ENCODE results near the gene SRGAP2C.
"Not testable (repeated sequence)": the region's sequence is repeated elsewhere in the genome, so short reads cannot be mapped to it uniquely, and the experiment has no call there.

The SRGAP2C gene

DNA sequence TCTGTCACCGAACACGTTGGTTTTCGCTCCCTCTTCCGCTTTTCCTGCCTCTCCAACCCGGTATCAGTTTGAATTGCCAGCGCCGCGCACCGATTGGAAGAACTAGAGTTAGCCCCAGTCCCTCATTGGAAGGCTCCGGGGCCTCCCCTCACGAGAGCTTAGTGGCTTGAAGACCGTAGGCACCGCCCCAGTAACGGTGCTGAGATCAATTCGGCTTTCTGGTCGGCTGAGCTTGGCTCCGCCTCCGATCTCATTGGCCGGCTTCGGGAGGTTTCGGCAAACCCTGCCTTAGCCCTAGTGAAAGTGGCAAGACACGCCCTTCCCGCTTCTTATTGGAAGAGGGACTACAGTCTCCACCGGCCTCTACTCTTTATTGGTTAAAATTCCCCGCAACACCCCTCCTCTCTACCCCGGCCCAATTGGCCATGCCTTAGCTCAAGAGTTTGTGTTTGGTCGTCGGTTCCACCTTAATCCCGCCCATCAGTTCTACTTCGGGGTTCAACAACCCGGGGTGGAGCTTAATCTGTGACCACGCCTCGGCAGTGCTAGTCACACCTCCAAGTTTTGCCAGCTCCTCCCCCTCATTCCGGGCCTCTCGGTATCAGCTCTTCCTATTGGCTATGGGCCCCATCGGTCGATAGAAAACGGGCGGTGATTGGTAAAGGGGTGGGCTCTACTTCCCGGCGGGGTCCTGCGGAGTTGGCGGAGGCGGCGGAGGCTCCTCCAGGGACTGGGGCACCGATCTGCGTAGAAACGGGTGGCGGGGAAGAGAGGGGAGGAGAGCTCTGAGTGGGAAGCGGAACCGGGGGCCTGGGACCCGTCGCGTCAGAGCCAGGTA, at the start of gene SRGAP2C, which contains the start of gene FAM72B:
TSS of gene SRGAP2C (plus strand) at position 686 of the 838 bp plus-strand sequence. CDS start 2,472 bp downstream, outside the sequence.
TSS of gene FAM72B (minus strand) at position 51 of the 838 bp plus-strand sequence. CDS start 851 bp downstream, outside the sequence.
- peak; percentile 100 for DNase-seq (ENCODE audit: low spot score)

DNA sequence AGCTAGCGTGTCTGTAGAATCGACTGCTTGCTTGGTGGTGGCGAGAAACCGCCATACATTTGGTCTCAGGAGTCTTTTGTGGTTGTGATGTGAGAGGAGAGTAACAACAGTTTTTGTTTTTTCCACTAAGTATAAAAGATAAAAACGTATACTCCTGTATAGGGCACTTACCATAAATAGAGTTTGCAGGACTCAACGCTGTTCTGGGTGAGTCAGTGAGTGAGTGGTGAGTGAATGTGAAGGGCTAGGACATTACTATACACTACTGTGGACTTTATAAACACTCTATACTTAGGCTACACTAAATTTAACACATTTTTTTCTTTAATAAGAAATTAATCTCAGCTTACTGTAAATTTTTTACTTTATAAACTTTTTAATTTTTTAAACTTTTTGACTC, 44.4 kb upstream of the SRGAP2C start:
- not testable (repeated sequence) for DNase-seq (ENCODE audit: low spot score)

DNA sequence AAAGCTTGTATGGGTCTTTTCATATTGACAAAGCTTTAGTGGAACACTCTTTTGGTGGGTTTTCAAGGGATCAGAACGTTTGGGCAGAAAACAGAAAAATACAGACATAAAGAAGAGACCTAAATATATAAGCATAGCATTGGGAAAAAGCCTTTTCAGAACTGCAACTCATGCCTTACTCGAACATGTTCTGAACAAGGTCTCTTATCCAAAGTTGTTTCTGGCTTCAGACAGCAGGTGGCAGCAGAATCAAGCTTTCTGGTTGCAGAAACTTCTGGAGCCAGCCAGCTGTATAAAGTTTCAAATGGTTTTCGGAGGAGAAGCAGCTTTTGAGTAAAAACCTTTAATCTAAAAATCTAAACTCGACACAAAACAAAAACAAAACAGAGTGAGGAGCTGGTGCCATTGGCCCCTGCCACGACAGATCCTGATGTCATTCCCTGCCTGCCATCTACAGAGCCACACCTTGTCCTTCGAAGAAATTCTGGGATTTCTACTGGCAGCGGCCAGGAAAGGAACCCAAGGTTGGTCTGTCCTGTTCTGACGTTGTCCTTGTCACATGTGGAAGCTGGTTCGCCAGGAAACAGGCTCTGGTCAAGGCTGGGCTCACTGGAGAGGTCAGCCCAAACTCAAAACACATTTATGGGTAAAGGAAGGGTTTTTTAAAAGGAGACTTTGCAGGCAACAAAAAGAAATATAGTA, 36.1 kb upstream of the SRGAP2C start:
- not testable (repeated sequence) for DNase-seq (ENCODE audit: low spot score)

GRCh38 chr1:121151294-121151693, 33.5 kb upstream of the SRGAP2C start:
- DNase-seq (ENCODE audit: low spot score), result not testable (repeated sequence)

DNA sequence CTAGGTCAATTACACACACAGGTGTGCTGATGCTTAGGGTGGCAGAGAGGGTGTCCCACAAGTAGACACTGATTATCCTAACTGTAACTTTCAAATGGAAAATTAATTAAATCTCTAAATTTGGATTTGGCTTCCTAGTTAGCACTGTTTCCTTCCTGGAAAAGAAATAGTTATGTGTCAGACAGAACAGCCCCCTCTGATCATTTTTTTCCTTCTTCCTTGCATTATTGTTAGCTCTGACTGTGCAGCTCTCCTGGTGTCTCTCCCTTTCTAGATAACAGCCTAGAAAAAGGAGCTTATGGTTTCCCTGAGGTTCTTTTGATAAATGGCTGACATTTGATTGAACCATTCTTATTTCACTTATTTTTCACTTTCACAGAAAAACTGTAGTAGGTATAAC, 32.0 kb upstream of the SRGAP2C start:
- not testable (repeated sequence) for DNase-seq (ENCODE audit: low spot score)

DNA sequence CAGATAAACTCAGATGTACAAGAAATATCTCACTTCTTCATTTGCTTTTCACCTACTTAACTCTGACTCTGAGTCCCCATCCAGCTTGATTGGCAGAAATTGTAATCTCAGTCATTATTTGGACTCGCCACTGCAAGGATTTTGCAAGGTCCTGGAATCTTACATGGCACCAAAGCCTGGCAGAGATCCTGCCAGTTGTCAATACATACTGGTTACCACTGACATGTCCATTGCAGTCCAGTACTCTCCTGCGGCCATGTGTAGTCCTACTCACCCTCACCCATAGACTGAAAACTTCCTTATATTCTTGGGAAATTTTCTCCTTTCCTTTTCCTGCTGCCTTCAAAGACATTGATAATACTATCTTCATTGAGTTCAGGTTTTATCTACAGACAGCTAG, 30.0 kb upstream of the SRGAP2C start:
- not testable (repeated sequence) for DNase-seq (ENCODE audit: low spot score)

GRCh38 chr1:121155671-121156358, 29.0 kb upstream of the SRGAP2C start:
- DNase-seq (ENCODE audit: low spot score), result peak; percentile 77

- not testable (repeated sequence) for DNase-seq (ENCODE audit: low spot score)
Observed at GRCh38 chr1:121156958-121157603, 27.7 kb upstream of the SRGAP2C start.

- not testable (repeated sequence) for DNase-seq (ENCODE audit: low spot score)
Observed at GRCh38 chr1:121157609-121158008, 27.2 kb upstream of the SRGAP2C start.

- peak; percentile 2 for DNase-seq (ENCODE audit: low spot score)
Observed at GRCh38 chr1:121160118-121160517, 24.7 kb upstream of the SRGAP2C start.

DNA sequence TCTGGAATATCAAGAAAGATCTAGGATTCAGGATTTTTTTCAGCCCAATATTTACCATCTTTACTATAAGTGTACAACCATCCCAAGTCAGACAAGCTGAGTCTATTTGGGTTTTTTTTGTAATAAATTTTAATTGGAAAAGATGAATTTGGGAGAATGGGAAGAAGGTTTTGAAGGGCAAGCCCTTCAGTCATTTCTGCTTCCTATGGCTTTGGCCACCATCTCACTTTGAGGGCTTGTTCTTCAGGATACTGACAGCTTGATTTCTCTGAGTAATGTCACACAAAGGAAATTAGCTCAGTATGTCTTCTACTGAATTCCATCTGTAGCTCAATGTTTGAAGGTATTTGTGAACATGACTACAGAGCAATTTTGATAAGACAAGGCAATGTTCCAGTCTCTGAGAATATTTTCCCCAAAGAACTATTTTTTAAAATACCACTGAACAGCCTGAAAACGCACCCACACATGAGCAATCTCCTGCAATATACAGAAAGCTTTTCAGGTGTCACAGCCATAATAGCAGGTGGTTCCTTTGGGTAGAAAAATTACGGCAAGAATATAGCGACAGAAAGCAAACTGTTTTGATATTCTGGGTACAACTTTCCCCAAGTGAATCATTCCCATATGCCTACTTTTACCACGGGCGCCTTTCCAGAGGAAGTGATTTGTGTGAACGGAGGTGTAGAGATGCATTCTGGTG, 23.4 kb upstream of the SRGAP2C start:
- peak; percentile 61 for DNase-seq (ENCODE audit: low spot score)

DNA sequence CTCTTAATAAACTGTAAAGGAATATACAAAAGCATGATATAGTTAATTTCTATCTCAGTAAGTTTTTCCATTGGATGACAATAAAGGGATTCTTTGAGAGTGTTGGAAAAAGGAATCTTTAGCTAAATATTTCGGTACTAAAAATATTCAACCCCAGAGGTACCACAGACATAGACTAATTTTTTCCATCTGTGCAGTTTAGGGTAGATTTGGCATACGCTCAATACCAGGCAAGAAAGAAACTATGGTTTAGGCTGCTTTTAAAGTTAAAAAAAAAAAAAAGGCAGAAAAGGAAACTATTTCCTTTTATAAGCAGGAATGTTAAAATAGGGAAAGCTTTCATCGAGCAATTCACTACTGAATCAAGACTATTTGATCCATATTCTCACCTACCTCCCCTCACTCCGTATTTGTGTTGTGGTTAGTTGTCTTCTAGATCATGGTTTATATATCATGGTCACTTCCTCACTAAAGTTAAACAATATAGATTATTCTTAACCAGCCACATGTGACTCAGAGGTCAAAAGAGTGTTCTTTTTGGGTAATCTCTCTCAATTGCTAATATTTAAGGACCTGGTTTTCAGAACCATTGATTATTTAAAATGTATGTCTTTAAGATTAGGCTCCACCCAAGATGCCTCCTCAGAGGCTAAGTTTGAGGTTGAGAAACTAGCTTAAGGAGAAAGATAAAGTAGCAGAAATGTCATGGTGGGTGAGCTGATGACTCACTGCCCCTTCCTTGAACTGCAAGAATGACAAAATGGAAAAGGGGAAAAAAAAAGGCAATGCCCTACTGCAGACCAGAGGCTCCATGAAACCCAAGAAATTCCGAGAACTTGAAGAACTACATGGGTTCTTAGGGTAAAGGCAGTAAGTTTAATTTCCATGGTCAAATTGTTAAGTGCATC, 20.7 kb upstream of the SRGAP2C start:
- DNase-seq (ENCODE audit: low spot score), result not testable (repeated sequence)

DNA sequence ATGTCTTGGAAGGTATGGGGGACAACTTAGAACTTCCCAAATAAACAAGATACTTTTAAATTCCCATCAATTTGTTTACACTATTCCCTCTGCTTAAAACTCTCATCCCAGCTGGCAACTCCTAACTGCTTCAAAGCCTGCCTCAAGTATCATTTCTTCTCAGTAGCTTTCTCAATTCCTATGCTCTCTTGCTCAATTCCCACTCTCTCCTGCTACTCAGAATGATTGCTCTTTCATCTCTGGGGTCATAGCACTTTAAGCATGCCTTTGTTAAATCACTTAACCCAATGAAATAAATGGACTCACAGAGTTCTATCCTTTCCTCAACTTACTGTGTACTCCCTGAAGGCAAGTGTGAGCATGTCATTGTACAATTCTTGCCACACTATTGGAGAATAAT, 19.5 kb upstream of the SRGAP2C start:
- DNase-seq (ENCODE audit: low spot score), result not testable (repeated sequence)

- DNase-seq (ENCODE audit: low spot score), result not testable (repeated sequence)
Observed at GRCh38 chr1:121167225-121167738, 17.5 kb upstream of the SRGAP2C start.

GRCh38 chr1:121168152-121168668, 16.6 kb upstream of the SRGAP2C start:
- not testable (repeated sequence) for DNase-seq (ENCODE audit: low spot score)

DNA sequence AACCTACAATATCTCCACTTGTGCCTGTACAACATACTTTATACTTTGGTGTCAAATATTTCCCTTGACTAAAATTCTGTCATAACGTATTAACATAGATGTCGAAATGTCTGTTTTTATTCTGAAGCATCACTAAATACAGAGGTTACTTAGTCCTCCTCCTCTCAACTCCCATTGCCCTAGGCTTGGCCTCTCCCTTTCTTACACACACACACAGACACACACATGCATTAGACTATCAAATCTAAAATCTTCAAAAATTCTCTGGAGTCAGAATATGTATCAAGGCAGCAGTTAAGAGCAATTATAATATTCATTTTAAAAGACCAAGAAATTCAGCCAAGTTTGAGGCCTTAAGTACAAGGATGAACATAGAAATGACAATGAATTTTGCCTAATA, 8.1 kb upstream of the SRGAP2C start:
- not testable (repeated sequence) for DNase-seq (ENCODE audit: low spot score)

- not testable (repeated sequence) for DNase-seq (ENCODE audit: low spot score)
Observed at GRCh38 chr1:121178197-121178596, 6.6 kb upstream of the SRGAP2C start.

DNA sequence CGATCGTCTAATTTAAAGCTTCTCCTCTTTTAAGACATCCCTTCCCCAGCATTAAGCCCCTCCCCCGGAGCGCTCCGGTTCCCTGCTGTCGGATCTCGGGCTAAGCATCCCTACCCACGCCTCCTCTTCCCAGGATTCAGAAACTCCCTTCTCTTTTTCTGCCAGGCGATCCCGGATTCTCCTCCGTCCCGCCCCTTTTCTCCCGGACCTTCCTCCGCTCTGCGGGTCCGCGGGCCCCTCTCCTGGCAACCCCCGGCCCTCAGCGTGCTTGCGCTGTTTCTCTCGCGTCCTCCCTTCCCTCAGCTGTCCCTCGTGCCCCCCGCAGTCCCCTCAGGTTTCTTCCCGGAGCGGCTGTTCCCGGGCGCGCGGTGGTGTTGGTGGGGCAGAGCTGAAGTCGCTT, 908 bp upstream of the SRGAP2C start:
- not testable (repeated sequence) for DNase-seq (ENCODE audit: low spot score)

- not testable (repeated sequence) for DNase-seq (ENCODE audit: low spot score)
Observed at GRCh38 chr1:121185140-121185708, 449 bp downstream of the SRGAP2C start.

Data from cerebellar cortex (tissue), 1 donor.